SHP77 treated with DMSO at 0.1 percent for 48 hours (cell line): ENCODE data around the gene NSG1.

Experiments
- DNase-seq: peaks from one replicate; lab custom pipeline; 2025; lab: John Stamatoyannopoulos, UW

Gene NSG1

GRCh38 chr4:4374388-4375098 lies 12.4 kb upstream of the NSG1 start:
- no peak for DNase-seq

- DNase-seq = no peak
Measured at GRCh38 chr4:4376074-4376473, 10.8 kb upstream of the NSG1 start.

- DNase-seq = no peak
Measured at GRCh38 chr4:4377191-4377590, 9.7 kb upstream of the NSG1 start.

GRCh38 chr4:4377732-4378460 lies 9.0 kb upstream of the NSG1 start:
- DNase-seq = no peak

- no peak for DNase-seq
Measured at GRCh38 chr4:4379540-4380087, 7.3 kb upstream of the NSG1 start.

- no peak for DNase-seq
Measured at GRCh38 chr4:4383085-4383484, 3.8 kb upstream of the NSG1 start.

GRCh38 chr4:4384837-4385236 lies 2.1 kb upstream of the NSG1 start:
- DNase-seq = no peak

- no peak for DNase-seq
Measured at GRCh38 chr4:4385729-4386295, 1.1 kb upstream of the NSG1 start.

GRCh38 chr4:4386296-4386735 lies 586 bp upstream of the NSG1 start:
- DNase-seq = no peak

- no peak for DNase-seq
Measured at GRCh38 chr4:4387531-4388310, 819 bp downstream of the NSG1 start.

- no peak for DNase-seq
Measured at GRCh38 chr4:4388311-4388790, 1.4 kb downstream of the NSG1 start.

- DNase-seq = no peak
Measured at GRCh38 chr4:4388836-4389575, 2.1 kb downstream of the NSG1 start.

GRCh38 chr4:4390046-4390445 lies 3.1 kb downstream of the NSG1 start:
- no peak for DNase-seq

GRCh38 chr4:4390515-4391240 lies 3.8 kb downstream of the NSG1 start:
- no peak for DNase-seq

- no peak for DNase-seq
Measured at GRCh38 chr4:4391866-4392265, 5.0 kb downstream of the NSG1 start.

GRCh38 chr4:4392501-4393183 lies 5.7 kb downstream of the NSG1 start:
- no peak for DNase-seq

GRCh38 chr4:4394644-4395043 lies 7.7 kb downstream of the NSG1 start:
- DNase-seq = no peak

- no peak for DNase-seq
Measured at GRCh38 chr4:4395371-4395770, 8.5 kb downstream of the NSG1 start.

- peak; percentile 20 for DNase-seq
Measured at GRCh38 chr4:4395849-4396627, 9.1 kb downstream of the NSG1 start.
